CD4-positive, alpha-beta memory T cell (primary cell): ENCODE results near the gene DPF3. TPM values are rescaled to one million over a fixed set of nuclear protein-coding genes. Genes with fewer than 3 reads are reported as not detected.

Source experiments
- CTCF ChIA-PET: fragments of 350-600 bp; sonication (Branson Sonifier 250); formaldehyde crosslinking; loops from one replicate; lab custom pipeline; 2021; ENCODE audit warnings: inconsistent platforms; ENCODE audit not compliant: partially characterized antibody; lab: Charles Lee
- POLR2A ChIA-PET: fragments of 350-600 bp; sonication (Branson Sonifier 250); formaldehyde crosslinking; loops from one replicate; lab custom pipeline; 2021; ENCODE audit not compliant: partially characterized antibody; lab: Charles Lee
- DNase-seq, 5 donors: peaks; one replicate each; pipeline versions ENCODE4 v3.0.0 to v3.0.0-alpha.2; 2020 to 2022; ENCODE audit warnings: mixed read lengths in 1 of 5
- H3K27ac ChIP-seq: one replicate; pipeline ENCODE4 v1.7.0; 2013; ENCODE audit warnings: low read depth, low read length
- H3K27me3 ChIP-seq: 2 replicates; pipeline ENCODE4 v1.7.0; 2013; ENCODE audit warnings: mild to moderate bottlenecking, low read length, moderate library complexity; ENCODE audit not compliant: insufficient read depth
- H3K36me3 ChIP-seq: 2 replicates; pipeline ENCODE4 v1.7.0; 2013; ENCODE audit warnings: mild to moderate bottlenecking, low read length, moderate library complexity; ENCODE audit not compliant: insufficient read depth
- H3K4me1 ChIP-seq: 2 replicates; pipeline ENCODE4 v1.7.0; 2013; ENCODE audit warnings: mild to moderate bottlenecking, low read length, moderate library complexity; ENCODE audit not compliant: insufficient read depth
- H3K4me3 ChIP-seq, 2 donors: one replicate each; pipeline ENCODE4 v1.7.0; 2013; ENCODE audit warnings: low read length in 2 of 2, mild to moderate bottlenecking in 1 of 2
- H3K9me3 ChIP-seq, 2 donors: one replicate each; pipeline ENCODE4 v1.7.0; 2013; ENCODE audit warnings: low read length in 2 of 2, control low read depth in 1 of 2; ENCODE audit not compliant: control insufficient read depth in 1 of 2
- H3K27ac Mint-ChIP-seq, 7 donors: one replicate each; pipeline ENCODE4 v1.8.0; 2020 to 2021; ENCODE audit warnings: mixed read lengths in 7 of 7, mild to moderate bottlenecking in 6 of 7, inconsistent platforms in 3 of 7, moderate library complexity in 3 of 7
- H3K27me3 Mint-ChIP-seq, 2 donors: one replicate each; pipeline ENCODE4 v1.8.0; 2020 to 2021; ENCODE audit warnings: mixed read lengths in 2 of 2
- H3K36me3 Mint-ChIP-seq, 2 donors: one replicate each; pipeline ENCODE4 v1.8.0; 2020 to 2021; ENCODE audit warnings: mixed read lengths in 2 of 2, inconsistent platforms in 1 of 2, mild to moderate bottlenecking in 1 of 2
- H3K4me1 Mint-ChIP-seq, 4 donors: one replicate each; pipeline ENCODE4 v1.8.0; 2020 to 2021; ENCODE audit warnings: mixed read lengths in 4 of 4, mild to moderate bottlenecking in 1 of 4
- H3K4me3 Mint-ChIP-seq, 8 donors: one replicate each; pipeline ENCODE4 v1.8.0; 2020 to 2021; ENCODE audit warnings: mixed read lengths in 8 of 8, mild to moderate bottlenecking in 7 of 8, moderate library complexity in 6 of 8, inconsistent platforms in 3 of 8
- H3K9me3 Mint-ChIP-seq, 8 donors: one replicate each; pipeline ENCODE4 v1.8.0; 2020 to 2021; ENCODE audit warnings: mixed read lengths in 8 of 8, mild to moderate bottlenecking in 5 of 8, inconsistent platforms in 3 of 8, moderate library complexity in 1 of 8
- intact Hi-C: fragments of 100-400 bp; cut with micrococcal nuclease; formaldehyde crosslinking; loops from one replicate; pipeline ENCODE4 v1.15.1; 2023
- polyA plus RNA-seq, 2 donors: library from polyadenylated mRNA; unstranded; fragments of 300-500 nt; fragmentation: Illumina TruSeq; gene quantifications; one replicate each; pipeline ENCODE4 v1.2.3, GENCODE V29; 2021
- total RNA-seq, 2 experiments: library from RNA; stranded (reverse); gene quantifications; one replicate each; pipeline ENCODE4 v1.2.3, GENCODE V29; 2021

Gene DPF3
- under 1 TPM in 1 of 2 experiments, not detected in 1; 0.35 TPM for total RNA-seq
- under 1 TPM in 1 of 2 donors, not detected in 1; 0.25 TPM for polyA plus RNA-seq

GRCh38 chr14:72893636-72894322 is at the start of gene DPF3:
Gene DPF3, minus strand, starts transcription at chr14:72894101. Its CDS starts 13 bp downstream, at chr14:72894088.
- peak; percentile 88 to 93 (median 89) for DNase-seq
- H3K4me1 Mint-ChIP-seq: peaks cover 12 to 29% (median 22%) of the 10 kb centered on the region in 4 donors
- Histone ChIP-seq H3K36me3 (no peaks in the 10 kb centered on the region), H3K9me3 (no peaks in the 10 kb centered on the region), H3K4me3 (peak within 1 kb of the TSS; percentile 78 to 79), H3K27ac (peak within 1 kb of the TSS; percentile 33), H3K4me1 (peaks cover 27% of the 10 kb centered on the region), H3K27me3 (peaks cover 9% of the 10 kb centered on the region)
- H3K36me3 Mint-ChIP-seq: peaks cover 0 to 10% of the 10 kb centered on the region in 2 donors
- peak within 1 kb of the TSS; percentile 79 to 91 (median 87) for H3K27ac Mint-ChIP-seq
- H3K9me3 Mint-ChIP-seq: no peaks in the 10 kb centered on the region
- intact Hi-C loops: loop anchor here (1.0 to 10.0 kb wide), 5 partner anchors 12 to 1571 kb away; partner anchors contain the start of genes DCAF4 and SIPA1L1
- peaks cover 26 to 39% of the 10 kb centered on the region in 2 donors for H3K27me3 Mint-ChIP-seq
- H3K4me3 Mint-ChIP-seq: peak within 1 kb of the TSS; percentile 94 to 99 (median 96)
- CTCF ChIA-PET: interaction anchor here (0.6 to 7.6 kb wide), 8 partner anchors 10 to 686 kb away, joined by 3 to 67 read pairs (median 4); no protein-coding TSS in a partner anchor
- POLR2A ChIA-PET: interaction anchor here (0.6 to 2.5 kb wide), 5 partner anchors 32 to 377 kb away, joined by 3 to 9 read pairs (median 4); partner anchors contain the start of gene DCAF4

- ChIA-PET POLR2A (no interaction called here), CTCF (interaction anchor here (1.1 to 1.6 kb wide), 2 partner anchors 20 to 49 kb away, joined by 3 read pairs; partner anchors contain the start of gene DPF3)
- DNase-seq: no peak
- Histone ChIP-seq H3K27ac (no peak overlapping the region), H3K4me1 (no peaks in the 10 kb centered on the region), H3K4me3 (no peak overlapping the region), H3K9me3 (no peaks in the 10 kb centered on the region), H3K27me3 (no peaks in the 10 kb centered on the region), H3K36me3 (peaks cover 19% of the 10 kb centered on the region)
- intact Hi-C loops: no loop called here
- Mint-ChIP-seq H3K36me3 (peaks cover 45 to 76% of the 10 kb centered on the region in 2 donors), H3K27ac (no peak overlapping the region), H3K9me3 (no peaks in the 10 kb centered on the region), H3K27me3 (no peaks in the 10 kb centered on the region), H3K4me1 (peaks cover 0 to 5% (median 3%) of the 10 kb centered on the region in 4 donors), H3K4me3 (no peak overlapping the region)
Observed at GRCh38 chr14:72942934-72943333, 49.0 kb upstream of the DPF3 start.

DNA sequence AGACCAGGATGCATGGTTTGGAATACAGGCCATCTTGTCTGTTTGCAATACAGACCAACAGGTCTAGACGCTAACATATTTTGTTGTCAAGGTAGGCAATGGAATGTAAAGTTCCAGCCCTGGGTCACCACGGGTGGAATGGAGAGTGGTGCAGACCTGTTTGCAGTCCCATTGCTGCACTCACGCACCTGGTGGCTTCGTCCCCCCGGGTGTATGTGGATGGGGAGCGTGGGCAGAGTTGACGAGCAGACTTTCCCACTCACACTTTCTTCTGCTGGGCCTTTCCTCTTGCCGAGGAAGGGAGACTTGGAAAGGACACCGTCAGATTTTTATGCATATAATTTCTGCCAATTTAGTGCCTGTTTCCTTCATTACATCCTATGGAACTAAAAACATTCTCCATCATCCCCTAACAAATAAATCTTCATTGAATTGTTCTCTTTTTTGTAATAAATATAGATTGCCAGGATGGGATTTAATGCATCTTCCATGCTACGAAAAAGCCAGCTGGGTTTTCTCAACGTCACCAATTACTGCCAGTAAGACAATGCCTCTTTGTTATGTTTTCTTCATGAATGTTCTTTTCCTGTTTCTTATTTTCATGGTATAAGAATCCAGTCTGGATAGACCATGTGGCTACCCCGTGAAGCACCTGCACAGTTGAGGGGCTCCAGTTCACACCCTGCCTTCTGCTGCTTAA is 47.5 kb upstream of the DPF3 start:
- H3K4me1 Mint-ChIP-seq: peaks cover 11 to 20% (median 15%) of the 10 kb centered on the region in 4 donors
- H3K4me3 Mint-ChIP-seq: no peak overlapping the region
- no peak for DNase-seq
- intact Hi-C loops: no loop called here
- no peaks in the 10 kb centered on the region for H3K9me3 Mint-ChIP-seq
- Histone ChIP-seq H3K9me3 (no peaks in the 10 kb centered on the region), H3K27ac (no peak overlapping the region), H3K27me3 (no peaks in the 10 kb centered on the region), H3K4me1 (peaks cover 9% of the 10 kb centered on the region), H3K36me3 (peaks cover 19% of the 10 kb centered on the region), H3K4me3 (no peak overlapping the region)
- H3K36me3 Mint-ChIP-seq: peaks cover 51 to 76% of the 10 kb centered on the region in 2 donors
- ChIA-PET CTCF (interaction anchor here (1.6 kb wide), 1 partner anchor 21 kb away, joined by 3 read pairs; no protein-coding TSS in a partner anchor), POLR2A (no interaction called here)
- H3K27ac Mint-ChIP-seq: no peak overlapping the region
- no peaks in the 10 kb centered on the region for H3K27me3 Mint-ChIP-seq

DNA sequence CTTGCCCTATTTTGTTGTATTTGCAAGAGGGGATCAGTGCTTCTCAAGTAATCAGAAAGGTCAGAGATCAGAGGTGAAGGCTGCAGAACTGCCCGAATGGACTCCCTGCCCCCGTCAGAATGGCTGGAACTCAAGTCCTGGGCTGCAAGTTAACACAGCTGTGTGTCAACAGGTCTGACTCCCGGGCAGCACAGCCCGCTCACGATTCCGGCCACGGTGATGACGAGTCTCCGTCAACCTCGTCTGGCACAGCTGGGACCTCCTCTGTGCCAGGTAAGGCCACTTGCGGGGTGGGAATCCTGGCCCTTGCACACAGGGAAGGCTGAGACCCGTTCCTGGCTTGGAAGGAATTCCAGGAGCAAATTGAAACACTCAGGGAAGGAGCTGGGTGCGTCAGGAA is 45.7 kb upstream of the DPF3 start:
- H3K4me3 Mint-ChIP-seq: no peak overlapping the region
- intact Hi-C loops: no loop called here
- H3K27me3 Mint-ChIP-seq: no peaks in the 10 kb centered on the region
- peaks cover 12 to 22% (median 17%) of the 10 kb centered on the region in 4 donors for H3K4me1 Mint-ChIP-seq
- no peaks in the 10 kb centered on the region for H3K9me3 Mint-ChIP-seq
- peaks cover 51 to 65% of the 10 kb centered on the region in 2 donors for H3K36me3 Mint-ChIP-seq
- POLR2A ChIA-PET: no interaction called here
- no peak overlapping the region for H3K4me3 ChIP-seq
- H3K36me3 ChIP-seq: peaks cover 19% of the 10 kb centered on the region
- no peak for DNase-seq
- no peak overlapping the region for H3K27ac ChIP-seq
- H3K27ac Mint-ChIP-seq: no peak overlapping the region
- no peaks in the 10 kb centered on the region for H3K9me3 ChIP-seq
- CTCF ChIA-PET: interaction anchor here (1.5 to 4.0 kb wide), 2 partner anchors 10 to 34 kb away, joined by 3 to 34 read pairs; no protein-coding TSS in a partner anchor
- H3K27me3 ChIP-seq: no peaks in the 10 kb centered on the region
- H3K4me1 ChIP-seq: peaks cover 9% of the 10 kb centered on the region

DNA sequence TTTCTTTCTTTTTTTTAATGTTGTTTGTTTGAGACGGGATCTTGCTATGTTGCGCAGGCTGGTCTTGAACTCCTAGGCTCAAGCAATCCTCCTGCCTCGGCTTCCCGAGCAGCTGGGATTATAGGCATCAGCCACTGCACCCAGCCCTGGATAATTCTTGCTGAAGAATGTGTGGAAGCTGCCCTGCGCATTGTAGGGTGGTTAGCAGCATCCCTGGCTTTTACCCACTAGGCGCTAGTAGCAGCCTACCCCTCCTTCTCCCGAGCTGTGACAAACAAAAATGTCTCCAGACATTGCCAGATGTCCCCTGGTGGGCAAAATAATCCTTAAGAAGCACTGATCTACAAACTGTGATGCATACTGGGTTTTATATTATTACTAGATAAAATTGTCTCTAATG is 39.0 kb upstream of the DPF3 start:
- Mint-ChIP-seq H3K36me3 (peaks cover 13% of the 10 kb centered on the region in 2 donors), H3K4me3 (no peak overlapping the region), H3K9me3 (no peaks in the 10 kb centered on the region), H3K4me1 (peaks cover 16 to 27% (median 22%) of the 10 kb centered on the region in 4 donors), H3K27me3 (no peaks in the 10 kb centered on the region), H3K27ac (no peak overlapping the region)
- POLR2A ChIA-PET: no interaction called here
- Histone ChIP-seq H3K4me1 (peaks cover 9% of the 10 kb centered on the region), H3K9me3 (no peaks in the 10 kb centered on the region), H3K4me3 (no peak overlapping the region), H3K27ac (no peak overlapping the region), H3K27me3 (no peaks in the 10 kb centered on the region), H3K36me3 (no peaks in the 10 kb centered on the region)
- CTCF ChIA-PET: no interaction called here
- intact Hi-C loops: no loop called here
- DNase-seq: no peak

DNA sequence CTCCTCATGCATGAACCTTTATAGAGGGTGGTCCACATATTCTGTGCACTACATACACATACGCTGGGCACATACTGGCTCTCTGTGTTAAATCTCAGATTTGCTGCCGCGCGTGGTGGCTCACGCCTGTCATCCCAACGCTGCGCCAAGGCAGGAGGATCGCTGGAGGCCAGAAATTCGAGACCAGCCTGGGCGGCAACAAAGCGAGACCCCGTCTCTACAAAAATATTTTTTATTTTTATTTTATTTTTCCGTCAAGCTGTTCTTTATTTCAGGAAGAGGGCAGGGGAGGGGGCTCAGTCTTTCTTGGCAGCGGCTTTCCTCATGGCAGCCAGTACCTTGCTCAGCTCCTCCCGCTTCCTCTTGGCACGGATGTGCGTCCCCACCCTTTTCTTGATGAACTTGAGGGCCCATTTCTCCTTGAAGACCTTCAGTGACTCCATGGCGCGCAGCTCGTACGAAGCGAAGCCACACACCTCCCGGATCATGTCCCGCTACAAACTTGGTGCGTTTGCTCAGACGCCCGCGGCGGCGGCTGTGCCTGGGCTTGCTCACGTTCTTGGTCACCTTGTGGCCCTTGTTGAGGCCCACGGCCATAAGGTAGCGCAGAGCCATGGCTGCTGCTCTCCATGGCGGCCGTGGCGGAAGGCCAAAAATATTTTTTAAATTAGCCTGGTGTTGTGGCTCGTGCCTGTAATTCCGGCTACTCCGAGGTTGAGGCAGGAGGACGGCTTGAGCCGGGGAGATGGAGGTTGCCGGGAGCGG is 35.6 kb upstream of the DPF3 start:
- Mint-ChIP-seq H3K4me1 (peaks cover 10 to 28% (median 19%) of the 10 kb centered on the region in 4 donors), H3K36me3 (peaks cover 0 to 3% of the 10 kb centered on the region in 2 donors), H3K27ac (peak overlapping the region in 1 of 7 donors; percentile 42), H3K27me3 (no peaks in the 10 kb centered on the region), H3K9me3 (no peaks in the 10 kb centered on the region), H3K4me3 (peak overlapping the region in 1 of 8 donors; percentile 15)
- Histone ChIP-seq H3K36me3 (no peaks in the 10 kb centered on the region), H3K27me3 (no peaks in the 10 kb centered on the region), H3K4me1 (peaks cover 12% of the 10 kb centered on the region), H3K4me3 (no peak overlapping the region), H3K9me3 (no peaks in the 10 kb centered on the region), H3K27ac (no peak overlapping the region)
- ChIA-PET POLR2A (no interaction called here), CTCF (no interaction called here)
- DNase-seq: no peak
- intact Hi-C loops: loop anchor here (10.0 kb wide), 1 partner anchor 95 kb away; the partner anchor contains the start of gene ZFYVE1
